Esophagus muscularis mucosa (tissue), 4 donors: ENCODE results near the gene KRTAP5-6.

Experiments
- EP300 ChIP-seq: sonication (generic); formaldehyde crosslinking; IDR thresholded peaks from one replicate; pipeline ENCODE4 v1.6.1; 2017; ENCODE audit warnings: antibody characterized with exemption
- POLR2A ChIP-seq: fragments of 450-650 bp; IDR thresholded peaks from one replicate; pipeline ENCODE4 v1.6.1; 2017; ENCODE audit warnings: antibody characterized with exemption, moderate library complexity, mild to moderate bottlenecking, low read depth
- TF ChIP-seq, protein P1 (sequence below), 3 experiments: fragments of 200-600 bp in 2 of 3; fragments of 450-650 bp in 1 of 3; sonication (generic) in 2 of 3; IDR thresholded peaks; one replicate each; pipeline ENCODE4 v1.5.1; 2017 to 2019; ENCODE audit warnings: antibody characterized with exemption in 3 of 3, mild to moderate bottlenecking in 2 of 3, moderate library complexity in 1 of 3

- TF ChIP-seq POLR2A (no peak), EP300 (no peak)
- TF ChIP-seq, protein P1, sequence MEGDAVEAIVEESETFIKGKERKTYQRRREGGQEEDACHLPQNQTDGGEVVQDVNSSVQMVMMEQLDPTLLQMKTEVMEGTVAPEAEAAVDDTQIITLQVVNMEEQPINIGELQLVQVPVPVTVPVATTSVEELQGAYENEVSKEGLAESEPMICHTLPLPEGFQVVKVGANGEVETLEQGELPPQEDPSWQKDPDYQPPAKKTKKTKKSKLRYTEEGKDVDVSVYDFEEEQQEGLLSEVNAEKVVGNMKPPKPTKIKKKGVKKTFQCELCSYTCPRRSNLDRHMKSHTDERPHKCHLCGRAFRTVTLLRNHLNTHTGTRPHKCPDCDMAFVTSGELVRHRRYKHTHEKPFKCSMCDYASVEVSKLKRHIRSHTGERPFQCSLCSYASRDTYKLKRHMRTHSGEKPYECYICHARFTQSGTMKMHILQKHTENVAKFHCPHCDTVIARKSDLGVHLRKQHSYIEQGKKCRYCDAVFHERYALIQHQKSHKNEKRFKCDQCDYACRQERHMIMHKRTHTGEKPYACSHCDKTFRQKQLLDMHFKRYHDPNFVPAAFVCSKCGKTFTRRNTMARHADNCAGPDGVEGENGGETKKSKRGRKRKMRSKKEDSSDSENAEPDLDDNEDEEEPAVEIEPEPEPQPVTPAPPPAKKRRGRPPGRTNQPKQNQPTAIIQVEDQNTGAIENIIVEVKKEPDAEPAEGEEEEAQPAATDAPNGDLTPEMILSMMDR (IDR thresholded peaks at IDR 0.05) = no peak
Observed at GRCh38 chr11:1705126-1706052, 8.4 kb downstream of the KRTAP5-6 start.
